ACC112 (cell line): Measurements from ENCODE around the gene SLC28A2.

Experiments
- H2AFZ ChIP-seq: fragments of 200-600 bp; sonication (generic); one replicate; pipeline ENCODE4 v1.6.0; 2017; ENCODE audit warnings: antibody characterized with exemption, low read length; ENCODE audit not compliant: unreplicated experiment
- H3K27ac ChIP-seq: fragments of 200-600 bp; sonication (generic); 2 replicates; pipeline ENCODE4 v1.5.1; 2014; ENCODE audit warnings: low read depth, mild to moderate bottlenecking, antibody characterized with exemption, low read length, moderate library complexity
- H3K27me3 ChIP-seq: fragments of 200-600 bp; sonication (generic); 2 replicates; pipeline ENCODE4 v1.6.1; 2014; ENCODE audit warnings: mild to moderate bottlenecking, antibody characterized with exemption, low read length, moderate library complexity, mixed read lengths; ENCODE audit not compliant: insufficient read depth
- H3K36me3 ChIP-seq: fragments of 200-600 bp; sonication (generic); 2 replicates; pipeline ENCODE4 v1.6.1; 2016; ENCODE audit warnings: mild to moderate bottlenecking, antibody characterized with exemption, low read length, moderate library complexity, mixed read lengths; ENCODE audit not compliant: insufficient read depth
- H3K4me1 ChIP-seq: fragments of 200-600 bp; sonication (generic); one replicate; pipeline ENCODE4 v1.6.1; 2016; ENCODE audit warnings: low read length, mixed read lengths; ENCODE audit not compliant: insufficient read depth, unreplicated experiment, control insufficient read depth
- H3K4me3 ChIP-seq: fragments of 200-600 bp; sonication (generic); 2 replicates; pipeline ENCODE4 v1.5.1; 2014; ENCODE audit warnings: mild to moderate bottlenecking, low read depth, low read length
- H3K79me2 ChIP-seq: fragments of 200-600 bp; sonication (generic); one replicate; pipeline ENCODE4 v1.6.0; 2016; ENCODE audit warnings: low read length; ENCODE audit not compliant: control insufficient read depth, unreplicated experiment, insufficient read depth

Gene SLC28A2, protein sequence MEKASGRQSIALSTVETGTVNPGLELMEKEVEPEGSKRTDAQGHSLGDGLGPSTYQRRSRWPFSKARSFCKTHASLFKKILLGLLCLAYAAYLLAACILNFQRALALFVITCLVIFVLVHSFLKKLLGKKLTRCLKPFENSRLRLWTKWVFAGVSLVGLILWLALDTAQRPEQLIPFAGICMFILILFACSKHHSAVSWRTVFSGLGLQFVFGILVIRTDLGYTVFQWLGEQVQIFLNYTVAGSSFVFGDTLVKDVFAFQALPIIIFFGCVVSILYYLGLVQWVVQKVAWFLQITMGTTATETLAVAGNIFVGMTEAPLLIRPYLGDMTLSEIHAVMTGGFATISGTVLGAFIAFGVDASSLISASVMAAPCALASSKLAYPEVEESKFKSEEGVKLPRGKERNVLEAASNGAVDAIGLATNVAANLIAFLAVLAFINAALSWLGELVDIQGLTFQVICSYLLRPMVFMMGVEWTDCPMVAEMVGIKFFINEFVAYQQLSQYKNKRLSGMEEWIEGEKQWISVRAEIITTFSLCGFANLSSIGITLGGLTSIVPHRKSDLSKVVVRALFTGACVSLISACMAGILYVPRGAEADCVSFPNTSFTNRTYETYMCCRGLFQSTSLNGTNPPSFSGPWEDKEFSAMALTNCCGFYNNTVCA

GRCh38 chr15:45251888-45252287 lies at the start of gene SLC28A2:
Gene SLC28A2 (plus strand): TSS chr15:45252234. CDS start chr15:45253216, 982 bp downstream.
- Histone ChIP-seq H3K36me3 (no peaks in the 10 kb centered on the region), H2AFZ (no peak within 1 kb of the TSS), H3K4me3 (no peak within 1 kb of the TSS), H3K27me3 (no peaks in the 10 kb centered on the region), H3K27ac (no peak within 1 kb of the TSS), H3K79me2 (no peaks in the 10 kb centered on the region), H3K4me1 (no peaks in the 10 kb centered on the region)

DNA sequence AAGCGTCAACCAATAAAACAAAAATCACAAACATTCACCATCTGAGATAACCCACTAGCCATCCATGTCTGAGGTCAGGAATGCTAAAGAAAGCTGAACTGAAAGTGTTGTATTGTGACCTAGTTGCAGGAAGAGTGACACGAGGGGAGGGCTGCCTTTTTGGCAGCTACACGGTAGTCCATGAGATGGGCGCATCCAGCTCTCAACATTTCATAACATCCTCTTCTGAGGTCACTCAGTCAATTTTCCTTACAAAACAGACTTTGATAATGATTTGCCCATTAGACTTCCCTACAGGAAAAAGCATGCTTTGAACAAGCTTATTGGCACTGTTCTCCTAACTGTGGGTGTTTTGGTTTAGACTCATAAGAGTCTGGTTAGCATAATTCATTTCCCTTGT lies 48.9 kb upstream of the SLC28A2 start:
- H3K4me1 ChIP-seq: peaks cover 6% of the 10 kb centered on the region
- peaks cover 15% of the 10 kb centered on the region for H3K27me3 ChIP-seq
- no peaks in the 10 kb centered on the region for H3K79me2 ChIP-seq
- no peak overlapping the region for H2AFZ ChIP-seq
- H3K36me3 ChIP-seq: no peaks in the 10 kb centered on the region
- no peak overlapping the region for H3K4me3 ChIP-seq
- H3K27ac ChIP-seq: no peak overlapping the region

DNA sequence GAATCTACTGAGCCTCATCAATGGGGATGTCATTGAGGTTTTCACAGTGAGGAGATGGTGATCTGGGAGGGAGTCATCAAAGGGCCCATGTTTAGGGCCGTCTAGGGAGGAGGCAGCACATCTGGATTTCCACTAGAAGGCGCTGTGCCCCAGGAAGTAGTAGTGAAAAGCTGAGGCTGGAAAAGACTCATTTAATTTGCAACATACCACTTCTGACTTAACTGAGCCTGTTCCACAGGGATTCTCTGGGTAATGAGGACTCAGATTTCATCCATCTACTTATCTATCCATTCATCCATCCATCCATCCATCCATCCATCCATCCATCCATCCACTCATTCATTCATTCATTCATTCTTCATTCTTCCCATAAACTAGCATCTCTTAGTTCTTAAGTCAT lies 46.8 kb upstream of the SLC28A2 start:
- Histone ChIP-seq H3K27me3 (peaks cover 29% of the 10 kb centered on the region), H3K4me1 (peaks cover 6% of the 10 kb centered on the region), H2AFZ (peak overlapping the region; percentile 76), H3K27ac (no peak overlapping the region), H3K79me2 (no peaks in the 10 kb centered on the region), H3K36me3 (no peaks in the 10 kb centered on the region), H3K4me3 (no peak overlapping the region)

DNA sequence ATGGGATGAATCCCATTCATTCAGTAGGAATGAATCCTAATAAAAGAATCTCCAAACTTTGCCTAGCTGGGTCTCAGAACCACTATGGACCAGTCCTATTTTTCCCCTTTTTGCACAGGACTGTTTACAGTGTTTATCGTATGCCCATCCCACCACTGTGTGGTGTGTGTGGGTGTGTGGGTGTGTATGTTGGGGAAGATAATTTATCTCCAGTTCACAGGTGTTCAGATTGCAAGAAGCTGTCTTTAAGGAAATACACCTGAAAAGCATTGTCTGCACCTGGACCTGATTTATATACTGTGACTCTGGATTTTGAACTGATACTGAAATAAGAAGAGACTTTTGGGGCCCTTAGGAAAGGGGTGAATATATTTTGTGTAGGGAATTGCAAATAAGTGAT lies 39.5 kb upstream of the SLC28A2 start:
- no peaks in the 10 kb centered on the region for H3K4me1 ChIP-seq
- H3K36me3 ChIP-seq: no peaks in the 10 kb centered on the region
- H3K27me3 ChIP-seq: peaks cover 44% of the 10 kb centered on the region
- no peaks in the 10 kb centered on the region for H3K79me2 ChIP-seq
- no peak overlapping the region for H3K27ac ChIP-seq
- no peak overlapping the region for H2AFZ ChIP-seq
- H3K4me3 ChIP-seq: no peak overlapping the region

DNA sequence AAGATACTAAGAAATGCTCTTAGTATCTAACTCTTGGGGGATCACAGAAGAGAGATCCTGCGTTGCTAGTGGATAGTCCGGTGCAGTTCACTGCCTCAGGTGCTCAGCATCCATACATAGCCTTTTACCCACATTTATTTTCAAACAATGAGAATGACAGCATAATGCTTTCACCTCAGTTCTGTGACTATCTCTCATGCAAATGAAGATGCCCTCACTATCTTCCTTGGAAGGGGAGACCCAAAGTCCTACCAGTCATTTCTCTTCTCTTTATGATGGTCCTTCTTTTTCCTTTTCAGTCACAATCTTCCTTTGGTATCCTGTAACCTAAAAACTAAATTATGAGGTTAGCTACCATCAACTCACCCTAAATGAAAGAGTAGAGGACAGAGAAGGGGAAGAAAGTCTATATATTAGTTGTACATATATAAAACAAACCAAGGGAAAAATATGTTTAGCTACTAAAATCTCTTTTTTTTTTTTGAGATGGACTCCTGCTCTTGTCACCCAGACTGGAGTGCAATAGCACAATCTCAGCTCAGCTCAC lies 30.9 kb upstream of the SLC28A2 start:
- no peak overlapping the region for H3K27ac ChIP-seq
- H3K4me1 ChIP-seq: no peaks in the 10 kb centered on the region
- no peak overlapping the region for H3K4me3 ChIP-seq
- H2AFZ ChIP-seq: no peak overlapping the region
- H3K36me3 ChIP-seq: no peaks in the 10 kb centered on the region
- no peaks in the 10 kb centered on the region for H3K79me2 ChIP-seq
- peaks cover 61% of the 10 kb centered on the region for H3K27me3 ChIP-seq

DNA sequence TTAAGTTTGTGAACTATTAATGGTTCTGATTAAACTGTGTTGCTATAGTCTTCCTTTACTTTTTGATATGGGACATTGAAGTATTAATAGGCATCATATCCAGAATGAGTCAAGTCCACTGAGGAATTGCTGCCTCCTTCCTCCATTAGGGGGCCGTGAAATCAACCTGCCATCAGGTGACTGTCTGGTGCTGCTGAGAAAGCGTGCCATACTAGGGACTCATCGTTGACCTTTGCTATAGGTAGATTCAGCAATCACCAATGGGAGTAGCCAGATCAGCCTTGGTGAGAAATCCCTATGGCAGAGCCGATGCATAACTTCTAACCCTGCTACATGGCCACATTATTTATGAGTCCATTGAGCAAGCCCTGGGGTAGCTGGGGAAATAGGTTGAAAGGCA lies 30.1 kb upstream of the SLC28A2 start:
- peaks cover 68% of the 10 kb centered on the region for H3K27me3 ChIP-seq
- no peaks in the 10 kb centered on the region for H3K36me3 ChIP-seq
- no peaks in the 10 kb centered on the region for H3K4me1 ChIP-seq
- H2AFZ ChIP-seq: no peak overlapping the region
- H3K27ac ChIP-seq: no peak overlapping the region
- H3K79me2 ChIP-seq: no peaks in the 10 kb centered on the region
- H3K4me3 ChIP-seq: no peak overlapping the region

DNA sequence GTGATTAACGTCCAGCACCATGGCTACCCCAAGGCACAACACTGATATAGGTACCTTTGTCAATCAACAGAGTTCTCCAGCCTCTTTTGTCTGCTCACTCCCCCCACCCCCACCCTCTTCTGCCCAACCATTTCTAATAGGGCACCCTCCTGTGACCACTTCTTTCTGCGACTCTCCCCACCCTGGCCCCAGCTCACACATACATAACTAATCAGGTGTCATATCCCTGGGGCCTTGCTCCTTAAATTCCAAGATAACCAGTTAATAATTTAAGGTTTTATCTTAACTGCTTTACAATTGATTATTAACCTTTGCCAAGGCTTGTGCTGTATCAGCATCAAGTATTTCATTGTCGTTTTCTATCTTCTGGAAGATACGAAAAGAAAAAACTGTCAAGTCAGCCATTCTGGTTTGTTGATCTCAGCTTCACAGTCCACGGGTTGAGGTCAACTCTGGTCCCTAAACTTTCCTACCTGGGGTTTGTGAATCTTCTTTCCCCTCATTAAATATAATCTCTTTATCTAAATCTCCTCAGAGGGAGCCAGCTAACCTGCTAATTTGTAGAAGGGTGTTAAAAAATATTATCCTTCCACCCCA lies 27.3 kb upstream of the SLC28A2 start:
- no peak overlapping the region for H2AFZ ChIP-seq
- no peak overlapping the region for H3K27ac ChIP-seq
- peaks cover 85% of the 10 kb centered on the region for H3K27me3 ChIP-seq
- no peaks in the 10 kb centered on the region for H3K79me2 ChIP-seq
- no peaks in the 10 kb centered on the region for H3K4me1 ChIP-seq
- no peak overlapping the region for H3K4me3 ChIP-seq
- no peaks in the 10 kb centered on the region for H3K36me3 ChIP-seq

- no peak overlapping the region for H3K4me3 ChIP-seq
- H3K4me1 ChIP-seq: no peaks in the 10 kb centered on the region
- H3K79me2 ChIP-seq: no peaks in the 10 kb centered on the region
- H3K27ac ChIP-seq: no peak overlapping the region
- H2AFZ ChIP-seq: no peak overlapping the region
- peaks cover 82% of the 10 kb centered on the region for H3K27me3 ChIP-seq
- H3K36me3 ChIP-seq: no peaks in the 10 kb centered on the region
These were observed 26.3 kb upstream of the SLC28A2 start for GRCh38 chr15:45225506-45226273.

DNA sequence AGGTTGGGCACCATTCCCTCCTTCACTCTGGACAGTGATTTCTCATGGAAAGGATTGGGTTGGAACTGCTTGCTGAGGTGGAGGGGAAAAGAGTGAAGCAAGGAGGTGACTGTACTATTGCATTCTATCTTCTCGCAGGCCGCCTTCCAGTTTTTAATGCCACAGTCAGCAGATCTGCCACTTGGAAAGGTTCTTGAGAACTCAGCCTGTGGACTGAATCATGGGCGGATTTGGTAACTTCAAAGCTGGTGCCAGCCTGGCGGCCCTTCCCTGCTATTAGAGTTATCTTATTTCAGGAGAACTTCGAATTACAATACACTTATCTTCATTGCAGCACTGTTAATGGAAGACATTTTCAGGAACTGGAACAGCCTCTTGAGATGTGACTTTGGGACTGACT lies 23.1 kb upstream of the SLC28A2 start:
- no peaks in the 10 kb centered on the region for H3K4me1 ChIP-seq
- H3K4me3 ChIP-seq: no peak overlapping the region
- no peak overlapping the region for H3K27ac ChIP-seq
- no peak overlapping the region for H2AFZ ChIP-seq
- H3K79me2 ChIP-seq: no peaks in the 10 kb centered on the region
- H3K27me3 ChIP-seq: peaks cover 68% of the 10 kb centered on the region
- H3K36me3 ChIP-seq: no peaks in the 10 kb centered on the region

- Histone ChIP-seq H3K27me3 (peaks cover 53% of the 10 kb centered on the region), H3K4me1 (no peaks in the 10 kb centered on the region), H3K4me3 (no peak overlapping the region), H3K36me3 (no peaks in the 10 kb centered on the region), H2AFZ (no peak overlapping the region), H3K79me2 (no peaks in the 10 kb centered on the region), H3K27ac (no peak overlapping the region)
These were observed 21.6 kb upstream of the SLC28A2 start for GRCh38 chr15:45230245-45230965.
